ENCODE results near the gene RHBDF1.

RHBDF1 gene

DNA sequence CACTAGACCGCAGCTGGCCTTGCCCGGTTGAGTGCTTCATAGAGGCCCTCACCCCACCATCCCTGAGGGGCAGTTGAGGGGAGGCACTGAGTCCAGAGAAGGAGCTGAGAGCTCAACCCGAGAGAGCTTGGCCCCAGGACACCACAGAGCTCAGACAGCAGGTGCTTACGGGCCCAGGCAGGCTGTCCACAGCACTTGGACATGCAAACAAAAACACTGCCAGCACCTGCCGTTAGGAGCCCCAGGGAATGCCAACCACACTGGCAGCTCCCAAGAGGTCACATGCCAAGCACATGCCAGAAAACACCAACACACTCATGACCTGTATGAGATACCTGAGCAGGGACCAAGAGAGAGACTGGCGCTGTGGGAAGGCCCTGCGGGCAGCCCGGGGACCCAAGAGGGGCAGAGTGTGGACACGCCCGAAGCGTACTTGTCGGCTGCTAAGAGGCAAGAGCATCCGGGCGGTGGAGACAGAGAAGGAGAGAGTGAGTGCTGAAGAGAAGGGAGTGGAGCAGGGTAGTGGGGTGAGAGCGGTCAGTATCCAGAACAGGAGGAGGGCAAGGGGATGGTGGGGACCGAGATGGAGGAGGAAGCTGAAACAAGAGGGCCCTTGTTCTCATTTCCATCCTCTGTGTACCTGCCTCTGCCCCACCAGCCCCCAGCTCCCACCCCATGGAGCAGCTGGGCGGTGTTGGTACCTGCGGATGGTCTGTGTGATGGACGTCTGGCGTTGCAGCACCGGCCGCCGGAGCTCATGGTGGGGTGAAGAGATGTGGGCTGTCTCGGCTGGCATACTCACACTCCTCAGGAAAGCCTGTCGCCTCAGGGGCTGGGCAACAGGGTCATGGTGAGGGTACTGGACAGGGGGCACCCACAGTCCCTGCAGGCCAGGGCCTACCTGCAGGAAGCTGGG, 8.2 kb downstream of the RHBDF1 start:
- TF ChIP-seq, protein P1, sequence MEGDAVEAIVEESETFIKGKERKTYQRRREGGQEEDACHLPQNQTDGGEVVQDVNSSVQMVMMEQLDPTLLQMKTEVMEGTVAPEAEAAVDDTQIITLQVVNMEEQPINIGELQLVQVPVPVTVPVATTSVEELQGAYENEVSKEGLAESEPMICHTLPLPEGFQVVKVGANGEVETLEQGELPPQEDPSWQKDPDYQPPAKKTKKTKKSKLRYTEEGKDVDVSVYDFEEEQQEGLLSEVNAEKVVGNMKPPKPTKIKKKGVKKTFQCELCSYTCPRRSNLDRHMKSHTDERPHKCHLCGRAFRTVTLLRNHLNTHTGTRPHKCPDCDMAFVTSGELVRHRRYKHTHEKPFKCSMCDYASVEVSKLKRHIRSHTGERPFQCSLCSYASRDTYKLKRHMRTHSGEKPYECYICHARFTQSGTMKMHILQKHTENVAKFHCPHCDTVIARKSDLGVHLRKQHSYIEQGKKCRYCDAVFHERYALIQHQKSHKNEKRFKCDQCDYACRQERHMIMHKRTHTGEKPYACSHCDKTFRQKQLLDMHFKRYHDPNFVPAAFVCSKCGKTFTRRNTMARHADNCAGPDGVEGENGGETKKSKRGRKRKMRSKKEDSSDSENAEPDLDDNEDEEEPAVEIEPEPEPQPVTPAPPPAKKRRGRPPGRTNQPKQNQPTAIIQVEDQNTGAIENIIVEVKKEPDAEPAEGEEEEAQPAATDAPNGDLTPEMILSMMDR (conservative IDR thresholded peaks at IDR 0.05): no peak
- H3K27ac ChIP-seq: no peak overlapping the region

DNA sequence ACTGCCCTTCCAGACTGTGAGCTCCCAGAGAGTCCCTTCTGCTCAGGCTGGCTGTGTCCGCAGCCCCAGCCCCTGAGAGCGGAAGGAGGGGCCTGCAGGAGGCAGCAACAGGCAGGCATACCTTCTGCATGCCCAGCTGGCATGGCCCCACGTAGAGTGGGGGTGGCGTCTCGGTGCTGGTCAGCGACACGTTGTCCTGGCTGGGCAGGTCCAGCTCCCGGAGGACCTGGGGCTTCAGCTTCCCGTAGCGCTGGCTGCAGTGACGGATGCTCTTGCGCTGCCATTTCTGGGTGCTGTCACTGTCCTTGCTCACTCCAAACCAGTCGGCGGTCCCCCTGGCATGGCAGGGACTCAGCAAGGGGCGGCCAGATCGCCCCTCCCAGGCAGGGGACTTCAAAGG, 9.0 kb downstream of the RHBDF1 start:
- TF ChIP-seq, protein P1 (conservative IDR thresholded peaks at IDR 0.05): no peak
- H3K27ac ChIP-seq: no peak overlapping the region

DNA sequence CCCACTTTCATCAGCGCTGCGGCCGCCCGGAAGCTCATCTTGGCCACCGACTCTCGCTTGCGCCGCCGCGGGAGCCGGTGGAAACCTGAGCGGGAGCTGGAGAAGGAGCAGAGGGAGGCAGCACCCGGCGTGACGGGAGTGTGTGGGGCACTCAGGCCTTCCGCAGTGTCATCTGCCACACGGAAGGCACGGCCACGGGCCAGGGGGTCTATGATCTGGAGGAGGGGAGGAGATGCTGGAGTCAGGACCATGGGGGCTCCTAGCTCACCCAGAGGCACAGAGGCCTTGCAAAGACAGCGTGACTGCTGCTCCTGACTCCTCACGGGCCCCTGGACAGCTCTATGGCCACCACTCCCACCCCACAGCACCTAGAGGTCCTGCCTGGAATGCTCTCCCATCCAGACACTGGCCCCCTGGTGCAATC, 9.5 kb downstream of the RHBDF1 start:
- TF ChIP-seq, protein P1 (conservative IDR thresholded peaks at IDR 0.05): no peak
- H3K27ac ChIP-seq: no peak overlapping the region

DNA sequence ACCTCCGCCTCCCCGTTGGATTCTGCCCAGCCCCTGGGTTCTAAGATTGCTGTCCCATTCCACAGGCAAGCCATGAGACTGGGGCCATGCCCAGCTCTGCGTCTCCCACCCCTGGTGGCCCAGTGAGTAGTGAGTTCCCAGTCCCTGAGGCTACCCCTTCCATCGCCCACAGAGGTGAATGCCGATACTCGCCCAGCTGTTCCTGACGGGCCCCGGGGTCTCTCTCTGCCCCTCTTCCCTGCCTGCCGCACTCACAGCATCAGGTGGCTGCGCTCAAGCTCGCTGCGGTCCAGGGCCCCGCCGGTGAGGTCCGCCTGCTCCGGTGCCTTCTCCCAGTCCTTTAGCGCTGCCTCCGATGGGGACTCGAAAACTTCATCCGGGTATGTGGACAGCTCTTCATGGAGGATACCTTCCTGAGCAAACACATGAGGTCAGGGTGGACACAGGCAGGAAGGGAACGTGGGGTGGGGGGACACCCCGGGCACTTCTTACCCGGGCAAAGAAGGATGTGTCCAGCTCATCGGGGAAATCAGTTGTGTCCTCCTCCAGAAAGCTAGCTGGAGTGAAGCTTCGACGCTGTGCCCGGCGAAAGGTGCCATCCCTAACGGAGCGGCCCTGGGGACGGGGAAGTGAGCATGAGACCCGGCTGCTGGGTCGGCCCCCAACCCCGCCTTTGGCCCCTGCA, 10.0 kb downstream of the RHBDF1 start:
- TF ChIP-seq, protein P1 (conservative IDR thresholded peaks at IDR 0.05): no peak

DNA sequence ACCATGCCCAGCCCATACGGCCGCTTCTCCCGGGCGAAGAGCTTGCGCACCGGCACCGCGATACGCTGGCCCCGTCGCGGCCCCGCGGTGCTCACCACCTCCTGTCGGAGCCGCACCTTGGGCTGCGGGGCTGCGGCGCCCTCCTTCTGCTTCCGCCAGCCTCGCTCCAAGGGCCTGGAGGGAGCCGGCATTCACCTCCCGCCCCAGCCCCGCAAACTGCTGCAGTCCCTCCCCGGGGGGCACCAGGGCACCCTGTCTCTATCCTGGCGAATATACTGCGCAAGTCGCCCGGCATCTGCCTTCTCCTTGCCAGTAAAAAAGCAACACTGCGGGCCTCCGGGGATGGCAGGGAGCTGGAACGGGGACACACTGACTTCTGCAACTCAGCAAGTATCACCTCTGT, 10.6 kb downstream of the RHBDF1 start:
- H3K27ac ChIP-seq: no peak overlapping the region
- TF ChIP-seq, protein P1 (conservative IDR thresholded peaks at IDR 0.05): no peak

More for the DNA sequence above, 10.0 kb downstream of the RHBDF1 start:
- no peak overlapping the region for H3K27ac ChIP-seq

DNA sequence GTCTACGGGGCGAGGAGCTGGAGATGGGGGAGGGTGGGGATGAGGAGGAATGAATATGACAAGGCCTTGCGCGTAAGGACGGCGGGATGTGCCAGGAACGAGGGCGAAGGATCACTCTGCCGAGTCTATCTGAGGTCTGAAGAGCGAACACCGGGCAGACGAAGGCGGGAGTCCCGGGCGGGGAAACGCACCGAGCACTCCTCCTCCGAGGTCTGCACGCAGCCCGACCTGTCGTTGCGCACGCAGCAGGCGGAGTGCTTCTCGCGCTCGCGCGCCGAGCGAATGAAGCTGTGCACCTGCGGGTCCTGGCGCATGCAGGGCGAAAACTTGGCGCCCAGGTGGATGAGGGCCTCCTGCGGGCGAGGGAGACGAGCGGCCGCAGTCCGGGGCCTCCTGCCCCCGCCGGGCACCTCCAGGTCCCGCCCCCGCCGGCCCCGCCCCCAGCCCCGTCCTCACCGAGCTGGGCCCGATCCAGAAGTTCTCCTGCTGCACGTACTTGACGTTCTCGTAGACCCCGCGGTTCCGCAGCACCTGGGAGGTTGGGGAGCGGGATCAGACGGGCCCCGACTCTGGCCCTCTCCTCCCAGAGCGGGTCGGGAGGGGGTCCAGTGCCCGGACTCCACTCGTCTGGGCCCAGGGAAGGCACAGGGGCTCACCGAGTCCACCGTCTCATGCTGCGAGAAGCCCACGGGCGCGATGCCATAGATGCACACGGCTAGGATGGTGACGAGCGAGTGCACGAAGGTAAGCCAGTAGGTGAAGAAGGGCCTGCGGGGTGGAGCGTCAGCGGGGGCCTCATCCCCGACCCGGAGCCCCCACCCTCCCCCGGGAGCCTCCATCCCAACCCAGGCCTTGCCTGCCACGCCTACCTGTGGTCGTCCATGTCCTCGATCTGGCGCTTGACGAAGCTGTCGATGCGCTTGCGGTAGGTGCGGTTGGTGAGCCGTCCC, 11.2 kb downstream of the RHBDF1 start:
- no peak overlapping the region for H3K27ac ChIP-seq
- TF ChIP-seq, protein P1 (conservative IDR thresholded peaks at IDR 0.05): no peak
